Stimulated activated CD4-positive, alpha-beta T cell treated with anti-CD3 and anti-CD28 coated beads, Interleukin-12 subunit alpha, Interleukin-12 subunit beta, amount 100 ng/mL, for 48 hours (primary cell): ENCODE results near the gene SOX12.

ENCODE experiments used
- DNase-seq, 3 donors: peaks; one replicate each; pipeline ENCODE4 v3.0.0-alpha.2; 2020; ENCODE audit warnings: low read depth in 2 of 3, low spot score in 1 of 3

Gene SOX12

DNA sequence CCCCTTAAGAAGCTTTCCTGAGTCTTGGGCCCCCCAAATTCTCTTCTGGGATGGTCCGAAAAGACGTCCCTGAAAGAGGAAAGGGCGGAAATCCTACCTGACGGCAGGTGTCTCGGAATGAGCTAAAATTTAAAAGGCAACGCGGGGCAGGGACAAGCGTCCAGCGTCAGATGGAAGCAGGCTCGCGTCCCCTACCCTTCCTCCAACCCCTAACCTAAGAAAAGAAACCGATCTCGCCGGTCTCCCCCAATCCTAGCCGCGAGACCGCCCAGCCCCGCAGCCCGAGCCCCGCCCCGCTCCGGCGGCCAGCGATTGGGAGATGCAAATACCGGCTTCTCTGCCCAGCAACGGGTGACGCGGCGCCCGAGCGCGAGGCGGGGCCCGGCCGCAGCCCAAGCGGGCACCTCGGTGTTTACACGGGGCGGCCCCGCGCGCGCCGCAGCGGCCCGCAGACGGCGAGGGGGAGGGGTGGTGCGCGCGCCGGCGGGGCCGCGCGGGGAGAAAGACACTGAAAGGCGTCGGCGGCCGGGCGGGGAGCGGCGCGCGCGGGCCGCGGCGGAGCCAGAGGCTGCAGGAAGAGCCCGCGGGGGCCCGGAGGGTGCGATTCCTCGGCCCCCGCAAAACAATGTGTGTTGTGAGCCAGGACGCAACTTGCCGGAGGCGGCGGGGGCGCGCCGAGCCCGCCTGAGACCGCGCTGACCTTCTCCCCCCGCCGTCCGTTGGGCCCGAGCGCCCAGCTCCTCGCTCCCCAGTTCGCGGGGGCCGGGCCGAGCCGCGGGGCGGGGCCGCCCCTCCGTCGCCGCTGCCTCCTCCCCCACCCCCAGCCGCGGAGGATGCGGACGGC is at the start of gene SOX12:
TSS of gene SOX12 (plus strand) at position 508 of the 844 bp plus-strand sequence. CDS start 373 bp downstream, outside the sequence.
- DNase-seq, result peak; percentile 91 to 96 (median 95)

DNA sequence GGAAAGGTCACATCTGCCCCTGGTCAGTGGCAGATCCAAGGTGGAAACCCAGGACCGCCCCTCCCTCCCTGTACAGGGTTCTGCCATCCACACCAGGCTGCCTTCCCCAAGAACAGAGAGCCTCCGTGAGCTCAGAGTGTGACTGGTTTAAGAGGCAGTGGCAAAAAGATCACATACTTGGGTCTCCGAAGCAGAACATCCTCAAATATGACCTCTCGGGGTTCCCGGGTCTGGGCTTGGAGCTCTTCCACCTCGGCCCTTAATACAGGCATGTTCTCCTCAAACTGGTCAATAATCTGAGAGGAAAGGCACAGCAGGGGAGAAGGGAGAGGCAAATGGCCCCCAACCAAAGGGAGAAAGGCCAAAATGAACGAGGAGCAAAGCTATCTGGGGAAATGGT is 49.6 kb upstream of the SOX12 start:
- no peak for DNase-seq

DNA sequence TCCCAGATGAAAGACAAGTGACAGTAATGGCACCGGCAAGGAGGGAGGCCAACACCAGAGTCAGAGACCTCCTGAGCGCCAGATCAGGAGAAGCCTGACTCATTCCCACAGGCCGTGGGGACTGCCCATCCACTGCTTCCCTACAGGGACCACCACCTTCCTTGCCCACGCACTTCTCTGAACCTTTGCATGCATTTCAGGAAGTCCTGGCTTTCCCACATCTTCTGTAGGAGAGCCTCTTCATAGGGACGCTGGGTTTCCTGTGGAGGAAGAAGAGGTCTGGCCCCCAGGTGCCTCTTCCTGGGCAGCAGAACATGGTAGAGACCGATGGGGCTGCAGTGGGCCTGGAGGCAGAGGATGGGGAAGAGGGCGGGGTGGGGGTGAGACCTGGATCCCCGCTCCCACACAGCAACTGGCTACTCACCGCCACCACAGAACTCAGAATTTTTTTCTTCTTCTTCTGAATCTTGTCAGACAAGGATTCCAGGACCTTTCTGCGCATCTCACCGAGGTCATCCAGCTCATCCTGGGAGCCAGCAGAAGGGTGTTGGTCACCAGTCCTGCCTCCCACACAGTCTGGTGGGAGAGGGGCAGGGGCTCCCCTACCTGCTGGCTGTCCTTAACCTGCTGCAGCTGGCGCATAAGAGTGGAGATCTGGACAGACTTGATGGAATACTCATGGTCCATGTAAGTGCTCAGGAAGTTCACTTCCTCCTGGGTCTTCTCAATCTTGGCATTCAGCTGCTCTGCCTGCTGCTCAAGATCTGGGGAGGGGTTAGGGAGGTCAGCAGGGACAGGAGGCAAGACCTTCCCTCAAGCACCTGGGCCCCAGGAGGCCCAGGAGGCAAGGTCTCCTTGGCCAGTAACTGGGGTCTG is 48.5 kb upstream of the SOX12 start:
- DNase-seq, result no peak

DNA sequence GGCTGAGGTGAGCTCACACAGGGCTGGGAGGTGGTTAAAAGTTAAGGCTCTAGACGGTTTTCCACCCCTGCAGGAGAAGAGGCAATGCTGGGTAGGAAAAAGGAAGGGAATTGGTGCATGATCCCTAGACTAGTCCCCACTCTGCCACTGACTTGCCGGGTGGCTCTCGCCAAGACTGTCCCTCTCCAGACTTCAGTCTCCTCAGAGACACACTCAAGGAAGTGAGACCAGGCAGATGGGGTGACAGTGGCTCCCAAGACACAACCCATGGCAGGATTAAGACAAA is 47.9 kb upstream of the SOX12 start:
- DNase-seq, result no peak

DNA sequence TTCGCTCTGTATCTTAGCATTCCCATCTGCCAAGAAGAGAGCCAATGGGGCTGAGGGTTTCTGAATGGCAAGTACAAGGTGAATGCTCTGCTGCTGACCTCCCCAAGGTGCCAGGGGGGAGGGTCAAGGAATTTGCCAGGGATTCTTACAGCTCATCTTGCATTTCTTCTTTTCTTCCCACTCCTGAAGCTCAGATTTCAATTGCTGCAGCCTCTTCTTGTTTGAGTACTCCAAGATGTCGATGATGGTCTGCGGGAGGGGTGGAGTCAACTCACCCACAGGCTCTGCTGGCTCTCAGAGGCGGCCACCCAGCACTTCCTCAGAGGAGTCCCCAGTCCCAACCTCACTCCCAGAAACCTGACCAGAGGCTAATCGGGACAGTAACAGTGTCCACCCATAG is 47.2 kb upstream of the SOX12 start:
- no peak for DNase-seq

DNA sequence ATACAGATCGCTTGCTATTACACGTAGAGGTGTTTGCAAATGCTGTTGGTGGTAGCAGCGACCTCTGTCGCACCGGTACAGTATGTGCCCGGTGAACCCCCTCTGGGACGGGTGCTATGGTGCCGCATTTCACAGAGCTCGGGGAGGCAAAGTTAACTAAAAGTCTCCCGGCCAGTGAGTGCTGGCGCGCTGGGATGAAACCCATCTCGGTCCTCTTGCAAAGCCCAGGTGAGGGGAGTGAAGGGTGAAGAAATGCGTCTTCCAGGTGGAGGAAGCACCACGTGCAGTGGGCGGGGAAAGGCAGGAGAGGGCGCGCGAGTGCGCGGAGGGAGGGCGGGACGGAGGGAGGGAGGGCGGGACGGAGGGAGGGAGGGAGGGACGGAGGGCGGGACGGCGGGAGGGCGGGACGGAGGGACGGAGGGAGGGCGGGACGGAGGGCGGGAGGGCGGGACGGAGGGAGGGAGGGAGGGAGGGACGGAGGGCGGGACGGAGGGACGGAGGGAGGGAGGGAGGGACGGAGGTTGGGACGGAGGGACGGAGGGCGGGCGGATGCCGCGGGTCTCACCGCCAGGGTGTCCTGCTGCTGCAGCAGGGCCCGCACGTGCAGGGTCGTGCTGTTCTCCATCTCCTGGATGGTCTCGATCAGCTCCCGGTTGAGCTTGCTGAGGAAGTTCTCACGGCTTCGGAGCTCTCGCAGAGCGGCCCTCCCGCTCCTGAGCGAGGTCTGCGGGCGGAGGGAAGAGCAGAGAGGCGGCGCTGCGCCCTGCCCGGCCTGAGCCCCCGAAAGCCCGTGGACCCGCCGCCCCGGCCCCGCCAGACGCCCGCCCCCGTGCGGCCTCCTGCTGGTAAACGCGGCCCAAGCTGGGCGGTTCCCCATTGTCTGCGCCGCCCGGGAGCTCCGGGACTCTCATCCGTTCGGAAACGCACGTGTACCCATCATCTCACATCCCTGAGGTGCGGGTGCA is 46.5 kb upstream of the SOX12 start:
- DNase-seq, result no peak

DNA sequence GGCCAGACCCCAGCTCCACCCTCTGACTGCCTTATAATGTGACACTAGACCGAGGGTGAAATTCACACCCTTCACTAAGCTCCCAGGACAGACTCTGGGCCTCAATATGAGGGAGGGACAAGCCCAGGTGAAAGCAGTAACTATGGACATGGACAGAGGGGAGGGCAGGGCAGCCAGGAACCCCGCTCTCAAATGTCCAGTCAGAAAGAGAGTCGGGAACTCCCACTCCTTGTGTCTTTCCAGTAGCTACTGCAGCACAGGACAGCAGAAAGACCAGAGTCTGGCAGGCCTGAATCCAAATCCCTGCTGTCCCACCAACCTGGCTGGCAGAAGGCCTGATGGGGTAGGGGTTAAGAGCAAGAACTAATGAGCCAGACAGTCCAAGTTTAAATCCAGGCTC is 41.2 kb upstream of the SOX12 start:
- no peak for DNase-seq

DNA sequence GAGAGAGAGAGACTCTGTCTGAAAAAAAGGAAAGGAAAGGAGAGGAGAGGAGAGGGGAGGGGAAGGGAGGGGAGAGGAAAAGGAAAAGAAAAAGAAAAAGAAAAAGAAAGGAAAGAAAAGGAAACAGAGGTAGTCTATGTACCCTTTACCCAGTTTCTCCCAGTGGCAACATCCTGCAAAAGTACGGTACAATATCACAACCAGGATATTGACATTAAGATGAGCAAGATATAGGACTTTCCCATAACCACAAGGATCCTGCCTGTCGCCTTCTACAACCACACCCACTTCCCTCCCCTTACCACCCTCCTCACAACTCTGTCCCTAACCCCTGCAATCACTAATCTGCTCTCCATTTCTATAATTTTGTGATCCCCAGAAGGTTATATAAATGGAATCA is 38.8 kb upstream of the SOX12 start:
- DNase-seq, result no peak

DNA sequence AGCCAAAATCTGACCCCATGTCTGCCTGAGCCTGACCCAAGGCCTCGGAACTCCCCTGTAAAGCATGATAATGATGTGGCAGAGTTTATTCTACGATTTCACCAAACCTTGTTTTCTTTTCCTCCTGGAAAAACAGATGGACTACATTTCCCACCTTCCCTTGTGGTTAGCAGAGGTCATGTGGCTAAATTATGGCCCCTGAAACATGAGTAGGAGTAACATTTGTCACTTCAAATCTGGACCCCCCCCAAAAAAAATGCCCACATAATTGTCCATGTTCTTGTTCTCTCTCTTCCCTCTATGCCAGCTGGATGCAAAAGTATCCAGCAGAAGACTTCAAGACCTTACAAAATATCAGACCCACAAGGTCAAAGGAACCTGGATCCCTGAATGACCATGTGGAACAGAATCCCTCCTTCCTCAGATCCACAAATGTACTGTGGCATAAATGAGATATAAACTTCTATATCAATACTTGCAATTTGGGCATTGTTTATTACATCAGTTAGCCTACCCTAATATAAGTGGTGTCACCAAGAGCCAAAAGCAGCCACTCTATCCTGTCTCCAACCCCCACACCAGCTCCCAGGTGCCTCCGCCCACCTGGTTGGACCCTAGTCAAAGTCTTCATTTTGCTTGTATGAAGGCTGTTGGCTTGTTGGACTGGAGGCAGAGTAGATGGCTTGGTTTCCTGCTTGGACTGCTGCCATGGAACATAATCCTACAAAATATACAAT is 36.2 kb upstream of the SOX12 start:
- DNase-seq, result no peak

DNA sequence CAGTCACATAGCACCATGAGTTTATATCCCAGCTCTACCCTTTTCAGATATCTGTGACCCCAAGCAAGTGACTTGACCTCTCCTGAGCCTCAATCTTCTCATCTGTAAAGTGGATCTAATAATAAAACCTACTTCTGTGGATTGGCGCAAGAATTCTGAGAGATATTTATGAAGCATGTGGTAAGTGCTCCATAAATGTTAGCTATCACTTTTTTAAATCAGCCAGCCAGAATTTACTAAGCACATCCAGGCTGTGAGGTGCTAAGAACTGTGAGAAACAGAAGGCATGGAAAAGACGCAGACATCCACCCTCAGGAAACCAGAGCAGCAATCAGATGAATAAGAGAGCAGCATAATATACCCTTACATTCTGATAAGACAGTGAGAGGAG is 35.7 kb upstream of the SOX12 start:
- no peak for DNase-seq

DNA sequence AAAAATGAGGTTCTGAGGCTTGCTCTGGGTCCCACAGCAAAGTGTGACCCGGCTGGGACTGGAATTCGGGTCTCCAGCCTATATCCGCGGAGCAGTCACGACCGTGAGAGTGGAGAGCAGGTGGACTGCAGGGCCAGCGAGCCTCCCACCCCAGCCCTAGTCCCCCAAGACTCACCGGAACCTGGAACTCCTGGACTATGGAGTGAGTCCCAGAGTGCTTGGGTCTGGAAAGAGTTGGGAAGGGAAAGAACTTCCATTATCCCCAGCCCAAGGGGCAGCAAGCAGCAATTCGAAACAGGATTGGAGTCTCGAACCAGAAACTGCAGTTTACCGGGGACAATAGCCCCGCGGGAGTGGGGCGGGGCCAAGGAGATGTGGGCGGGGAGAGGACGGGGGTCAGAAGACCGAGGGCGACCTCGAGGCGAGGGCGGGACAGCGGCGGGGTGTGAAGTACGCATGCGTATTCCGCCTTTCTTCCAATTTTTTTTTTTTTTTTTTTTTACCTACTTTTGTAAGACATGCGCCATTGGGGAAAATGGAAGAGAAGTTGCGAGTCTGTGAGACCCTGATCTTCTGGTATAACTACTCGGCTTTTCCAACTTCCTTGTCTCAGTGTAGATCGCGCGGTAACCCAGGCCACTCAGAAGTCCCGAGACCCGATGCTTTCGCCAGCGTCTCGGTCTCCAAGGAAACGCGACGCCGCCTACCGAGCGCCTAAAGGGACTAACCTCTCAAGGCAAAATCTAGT is 35.1 kb upstream of the SOX12 start, which contains the start of gene C20orf96:
TSS of gene C20orf96 (minus strand) at position 667 of the 748 bp plus-strand sequence. CDS start at position 527, 140 bp downstream.
- DNase-seq, result peak; percentile 80 to 85 (median 84)

DNA sequence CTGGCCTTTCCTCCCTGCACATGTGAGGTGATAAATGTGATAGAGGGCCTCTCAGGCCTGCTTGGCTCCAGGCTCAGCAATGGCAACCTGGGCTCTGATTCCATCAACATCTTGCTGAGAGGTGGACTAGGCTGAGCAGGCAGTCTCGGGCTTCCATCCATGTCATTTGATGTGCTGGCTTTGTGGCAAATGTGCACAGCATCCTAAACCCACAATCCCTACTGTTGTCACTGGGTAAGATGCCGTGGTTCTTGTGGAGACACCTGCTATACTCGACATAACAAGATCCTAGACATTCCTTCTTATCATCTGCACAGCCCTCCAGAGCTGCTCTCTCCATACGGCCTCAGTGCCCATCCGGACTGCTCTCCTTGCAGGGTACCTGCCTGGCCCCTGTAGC is 30.8 kb upstream of the SOX12 start:
- DNase-seq, result no peak

DNA sequence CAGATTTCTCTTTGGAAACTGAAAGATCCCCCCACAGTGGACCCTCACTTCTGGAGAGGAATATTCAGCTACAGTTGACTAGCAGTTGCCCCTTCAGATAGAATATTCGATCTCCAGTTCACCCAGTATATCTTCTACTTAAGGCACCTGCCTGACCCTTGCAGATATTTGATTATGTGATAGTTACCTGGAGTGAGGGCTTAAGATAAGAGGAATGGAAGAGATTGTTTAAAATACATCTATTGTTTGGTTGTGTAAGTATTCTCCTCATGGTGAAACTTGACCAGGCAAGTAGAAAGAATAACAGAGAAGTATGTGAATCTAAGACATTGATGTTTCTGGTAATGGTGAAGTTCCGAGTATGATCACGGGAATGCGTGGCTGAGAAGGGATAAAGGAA is 29.5 kb upstream of the SOX12 start:
- no peak for DNase-seq

DNA sequence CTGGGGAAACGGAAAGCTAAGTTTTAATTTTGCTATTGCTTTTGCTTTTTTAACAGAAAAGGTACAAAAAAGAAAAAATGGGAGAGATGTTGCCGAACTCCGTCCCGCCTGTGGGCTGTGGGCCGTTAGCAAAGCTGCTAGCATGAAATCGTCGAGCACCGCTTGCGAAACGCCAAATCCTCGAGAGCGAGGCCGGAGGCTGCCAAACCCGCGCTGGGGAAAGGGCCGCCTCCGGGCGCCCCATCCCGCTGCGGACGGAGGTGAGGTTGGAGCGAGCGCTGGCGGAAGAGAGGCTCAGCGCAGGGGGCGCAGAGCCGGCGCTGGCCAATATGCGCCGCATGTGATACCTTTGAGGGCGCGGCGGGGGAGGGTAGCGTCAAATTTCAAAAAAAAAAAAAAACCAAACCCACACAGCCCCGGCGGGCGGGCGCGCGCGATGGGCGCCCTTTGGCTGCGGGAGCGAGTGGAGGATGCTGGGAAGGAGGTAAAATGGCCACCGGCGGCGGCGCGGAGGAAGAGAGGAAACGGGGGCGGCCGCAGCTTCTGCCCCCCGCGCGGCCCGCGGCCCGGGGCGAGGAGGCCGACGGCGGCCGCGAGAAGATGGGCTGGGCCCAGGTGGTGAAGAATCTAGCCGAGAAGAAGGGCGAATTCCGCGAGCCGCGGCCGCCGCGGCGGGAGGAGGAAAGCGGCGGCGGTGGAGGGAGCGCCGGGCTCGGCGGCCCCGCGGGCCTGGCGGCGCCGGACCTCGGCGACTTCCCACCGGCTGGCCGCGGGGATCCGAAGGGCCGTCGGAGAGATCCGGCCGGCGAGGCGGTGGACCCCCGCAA is 28.0 kb upstream of the SOX12 start, which contains the start of gene ZCCHC3:
TSS of gene ZCCHC3 (plus strand) at position 473 of the 827 bp plus-strand sequence. CDS start at position 490, 17 bp downstream.
- peak; percentile 66 to 78 (median 73) for DNase-seq

DNA sequence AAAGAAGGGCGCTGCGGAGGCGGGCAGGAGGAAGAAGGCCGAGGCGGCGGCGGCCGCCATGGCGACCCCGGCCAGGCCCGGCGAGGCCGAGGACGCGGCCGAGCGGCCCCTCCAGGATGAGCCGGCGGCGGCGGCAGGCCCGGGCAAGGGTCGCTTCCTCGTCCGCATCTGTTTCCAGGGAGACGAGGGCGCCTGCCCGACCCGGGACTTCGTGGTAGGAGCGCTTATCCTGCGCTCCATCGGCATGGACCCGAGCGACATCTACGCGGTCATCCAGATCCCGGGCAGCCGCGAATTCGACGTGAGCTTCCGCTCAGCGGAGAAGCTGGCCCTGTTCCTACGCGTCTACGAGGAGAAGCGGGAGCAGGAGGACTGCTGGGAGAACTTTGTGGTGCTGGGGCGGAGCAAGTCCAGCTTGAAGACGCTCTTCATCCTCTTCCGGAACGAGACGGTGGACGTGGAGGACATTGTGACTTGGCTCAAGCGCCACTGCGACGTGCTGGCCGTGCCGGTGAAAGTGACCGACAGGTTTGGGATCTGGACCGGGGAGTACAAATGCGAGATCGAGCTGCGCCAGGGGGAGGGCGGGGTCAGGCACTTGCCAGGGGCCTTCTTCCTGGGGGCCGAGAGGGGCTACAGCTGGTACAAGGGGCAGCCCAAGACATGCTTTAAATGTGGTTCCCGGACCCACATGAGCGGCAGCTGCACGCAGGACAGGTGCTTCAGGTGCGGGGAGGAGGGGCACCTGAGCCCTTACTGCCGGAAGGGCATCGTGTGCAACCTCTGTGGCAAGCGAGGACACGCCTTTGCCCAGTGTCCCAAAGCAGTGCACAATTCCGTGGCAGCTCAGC is 27.2 kb upstream of the SOX12 start:
- peak in 2 of 3 donors; percentile 28 to 49 for DNase-seq

DNA sequence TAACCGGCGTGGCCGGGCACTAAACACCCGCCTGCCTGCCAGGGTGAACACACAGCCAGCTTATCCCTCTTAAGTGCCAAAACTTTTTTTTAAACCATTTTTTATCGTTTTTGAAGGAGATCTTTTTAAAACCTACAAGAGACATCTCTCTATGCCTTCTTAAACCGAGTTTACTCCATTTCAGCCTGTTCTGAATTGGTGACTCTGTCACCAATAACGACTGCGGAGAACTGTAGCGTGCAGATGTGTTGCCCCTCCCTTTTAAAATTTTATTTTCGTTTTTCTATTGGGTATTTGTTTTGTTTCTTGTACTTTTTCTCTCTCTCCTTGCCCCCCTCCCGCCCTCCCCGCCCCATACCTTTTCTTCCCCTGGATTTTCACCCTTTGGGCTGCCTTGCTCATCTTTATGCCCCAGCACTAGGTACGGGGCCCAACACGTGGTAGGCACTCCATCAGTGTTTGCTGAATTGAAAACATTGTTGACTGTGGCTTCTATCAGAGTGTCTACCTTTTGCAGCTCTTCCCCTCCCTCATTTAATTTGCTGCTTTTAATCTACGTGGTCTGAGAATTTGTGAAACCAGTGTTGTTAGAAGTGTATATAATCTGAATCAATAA is 26.5 kb upstream of the SOX12 start:
- no peak for DNase-seq

DNA sequence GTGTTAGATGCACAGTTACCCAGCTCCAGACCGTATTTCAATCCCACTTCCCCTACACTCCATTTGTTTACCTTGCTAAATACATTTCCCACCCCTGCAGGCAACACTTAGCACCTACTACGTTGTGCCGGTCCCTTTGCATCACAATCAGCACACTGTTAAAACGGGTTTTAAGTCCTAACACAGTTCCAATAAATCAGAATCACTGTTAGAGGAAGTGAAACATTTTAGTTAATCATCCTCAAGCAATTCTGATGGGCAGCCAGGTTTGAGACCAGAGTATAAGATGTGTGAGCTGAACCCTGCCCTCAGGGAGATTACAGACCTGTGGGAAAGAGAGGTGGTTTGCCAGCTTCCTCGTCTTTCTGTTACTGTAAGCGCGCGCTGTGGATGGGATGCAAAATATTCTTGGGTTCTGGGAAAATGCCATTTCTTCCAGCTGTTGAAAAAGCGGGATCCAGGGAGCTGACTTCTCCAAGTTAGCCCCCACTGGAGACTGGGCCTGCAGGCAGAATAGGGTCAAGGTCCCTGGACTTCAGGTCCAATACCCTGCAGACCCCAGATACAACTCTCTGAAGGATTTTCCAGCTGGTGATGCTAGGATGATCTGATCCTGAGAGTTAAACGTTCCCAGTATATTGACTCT is 24.9 kb upstream of the SOX12 start:
- DNase-seq, result no peak
